HEK293T (cell line): ENCODE data around the gene SHF.

ENCODE experiments used
- ARNT ChIP-seq: fragments of 450-650 bp; IDR thresholded peaks from 2 replicates; pipeline ENCODE4 v1.6.1; 2017; ENCODE audit warnings: mild to moderate bottlenecking
- BHLHE40 ChIP-seq: fragments of 450-650 bp; IDR thresholded peaks from 2 replicates; pipeline ENCODE4 v1.6.1; 2016; ENCODE audit warnings: mild to moderate bottlenecking, moderate library complexity, borderline replicate concordance
- ELF4 ChIP-seq: fragments of 450-650 bp; IDR thresholded peaks from 2 replicates; pipeline ENCODE4 v1.6.1; 2017; ENCODE audit warnings: antibody characterized with exemption
- FOXA1 ChIP-seq: fragments of 450-650 bp; IDR thresholded peaks from 2 replicates; pipeline ENCODE4 v1.6.1; 2016; ENCODE audit warnings: mild to moderate bottlenecking
- FOXM1 ChIP-seq: fragments of 450-650 bp; IDR thresholded peaks from 2 replicates; pipeline ENCODE4 v1.6.1; 2017; ENCODE audit warnings: mild to moderate bottlenecking, borderline replicate concordance
- HDGF ChIP-seq: fragments of 450-650 bp; IDR thresholded peaks from 2 replicates; pipeline ENCODE4 v1.6.1; 2017; ENCODE audit warnings: antibody characterized with exemption, borderline replicate concordance
- L3MBTL2 ChIP-seq: fragments of 450-650 bp; conservative IDR thresholded peaks from 2 replicates; pipeline ENCODE4 v1.6.1; 2016; ENCODE audit warnings: mild to moderate bottlenecking
- NFRKB ChIP-seq: fragments of 450-650 bp; IDR thresholded peaks from 2 replicates; pipeline ENCODE4 v1.6.1; 2016; ENCODE audit warnings: mild to moderate bottlenecking, moderate library complexity
- SP1 ChIP-seq: fragments of 450-650 bp; IDR thresholded peaks from 2 replicates; pipeline ENCODE4 v1.6.1; 2017
- TARDBP ChIP-seq: fragments of 450-650 bp; IDR thresholded peaks from 2 replicates; pipeline ENCODE4 v1.6.1; 2016
- ZNF384 ChIP-seq: fragments of 450-650 bp; IDR thresholded peaks from 2 replicates; pipeline ENCODE4 v1.6.1; 2016
- TF ChIP-seq, protein P1 (sequence below): fragments of 450-650 bp; IDR thresholded peaks from 2 replicates; pipeline ENCODE4 v1.6.1; 2016

DNA sequence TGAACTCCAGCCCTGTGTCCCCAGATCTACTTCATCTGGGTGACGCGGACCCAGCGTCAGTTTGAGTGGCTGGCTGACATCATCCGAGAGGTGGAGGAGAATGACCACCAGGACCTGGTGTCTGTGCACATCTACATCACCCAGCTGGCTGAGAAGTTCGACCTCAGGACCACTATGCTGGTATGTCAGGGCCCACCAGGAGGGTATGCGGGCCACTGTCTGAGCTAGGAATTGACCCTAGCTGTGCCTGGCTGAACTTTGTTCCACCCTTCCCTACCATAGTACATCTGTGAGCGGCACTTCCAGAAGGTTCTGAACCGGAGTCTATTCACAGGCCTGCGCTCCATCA is 24.3 kb downstream of the SHF start:
- TF ChIP-seq HDGF = no peak
- no peak for TF ChIP-seq BHLHE40
- no peak for TF ChIP-seq TARDBP
- no peak for TF ChIP-seq ARNT
- no peak for TF ChIP-seq FOXM1
- TF ChIP-seq NFRKB = no peak
- TF ChIP-seq, protein P1, sequence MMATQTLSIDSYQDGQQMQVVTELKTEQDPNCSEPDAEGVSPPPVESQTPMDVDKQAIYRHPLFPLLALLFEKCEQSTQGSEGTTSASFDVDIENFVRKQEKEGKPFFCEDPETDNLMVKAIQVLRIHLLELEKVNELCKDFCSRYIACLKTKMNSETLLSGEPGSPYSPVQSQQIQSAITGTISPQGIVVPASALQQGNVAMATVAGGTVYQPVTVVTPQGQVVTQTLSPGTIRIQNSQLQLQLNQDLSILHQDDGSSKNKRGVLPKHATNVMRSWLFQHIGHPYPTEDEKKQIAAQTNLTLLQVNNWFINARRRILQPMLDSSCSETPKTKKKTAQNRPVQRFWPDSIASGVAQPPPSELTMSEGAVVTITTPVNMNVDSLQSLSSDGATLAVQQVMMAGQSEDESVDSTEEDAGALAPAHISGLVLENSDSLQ = no peak
- no peak for TF ChIP-seq FOXA1
- no peak for TF ChIP-seq SP1
- TF ChIP-seq ELF4 = no peak
- TF ChIP-seq ZNF384 = no peak
- no peak for TF ChIP-seq L3MBTL2
